K562 (cell line): ENCODE results near the gene NBPF3.

Source experiments
- BHLHE40 ChIP-seq: IDR thresholded peaks from 2 replicates; pipeline ENCODE4 v1.6.1; 2011; ENCODE audit warnings: low read length, improper control_type of control experiment
- CC2D1A ChIP-seq: fragments of 450-650 bp; IDR thresholded peaks from 2 replicates; pipeline ENCODE4 v1.6.1; 2017; ENCODE audit warnings: mild to moderate bottlenecking
- EP300 ChIP-seq: IDR thresholded peaks from 2 replicates; pipeline ENCODE4 v1.6.1; 2012; ENCODE audit warnings: low read length, improper control_type of control experiment
- MCM5 ChIP-seq: fragments of 450-650 bp; IDR thresholded peaks from 2 replicates; pipeline ENCODE4 v1.6.1; 2016; ENCODE audit warnings: low read depth
- NFIC ChIP-seq: fragments of 450-650 bp; IDR thresholded peaks from 2 replicates; pipeline ENCODE4 v1.6.1; 2017; ENCODE audit warnings: mild to moderate bottlenecking, inconsistent platforms
- POLR2A ChIP-seq: fragments of 450-650 bp; conservative IDR thresholded peaks from 2 replicates; pipeline ENCODE4 v1.6.1; 2016
- RBM22 ChIP-seq: fragments of 200-400 bp; formaldehyde crosslinking; IDR thresholded peaks from 2 replicates; pipeline ENCODE4 v1.6.1; 2018; ENCODE audit warnings: low read length, low read depth; ENCODE audit not compliant: poor library complexity, severe bottlenecking
- TEAD4 ChIP-seq, 2 experiments: sonication (generic) in 1 of 2; formaldehyde crosslinking in 1 of 2; IDR thresholded peaks; 2 replicates each; pipeline versions ENCODE4 v1.6.1 to v1.8.0; 2012 to 2022; ENCODE audit warnings: borderline replicate concordance in 1 of 2, inconsistent platforms in 1 of 2, low read length in 1 of 2, mild to moderate bottlenecking in 1 of 2, missing genetic modification reagents in 1 of 2
- ZNF324 ChIP-seq: fragments of 250-450 bp; sonication (Bioruptor Pico); IDR thresholded peaks from 2 replicates; pipeline ENCODE4 v1.4.0; 2020; ENCODE audit warnings: mild to moderate bottlenecking
- ZNF407 ChIP-seq: fragments of 450-650 bp; IDR thresholded peaks from 2 replicates; pipeline ENCODE4 v1.6.1; 2016; ENCODE audit warnings: low read depth
- TF ChIP-seq, protein P1 (sequence below), 2 experiments: IDR thresholded peaks; 2 replicates each; pipeline ENCODE4 v1.6.1; 2012; ENCODE audit warnings: improper control_type of control experiment in 2 of 2, low read depth in 2 of 2, low read length in 2 of 2, borderline replicate concordance in 1 of 2
- TF ChIP-seq, protein P2 (sequence below), 2 experiments: fragments of 450-650 bp; formaldehyde crosslinking in 1 of 2; IDR thresholded peaks; 2 replicates each; pipeline versions ENCODE4 v1.4.0 to v1.6.1; 2014 to 2020; ENCODE audit warnings: mild to moderate bottlenecking in 2 of 2, borderline replicate concordance in 1 of 2, low read depth in 1 of 2

DNA sequence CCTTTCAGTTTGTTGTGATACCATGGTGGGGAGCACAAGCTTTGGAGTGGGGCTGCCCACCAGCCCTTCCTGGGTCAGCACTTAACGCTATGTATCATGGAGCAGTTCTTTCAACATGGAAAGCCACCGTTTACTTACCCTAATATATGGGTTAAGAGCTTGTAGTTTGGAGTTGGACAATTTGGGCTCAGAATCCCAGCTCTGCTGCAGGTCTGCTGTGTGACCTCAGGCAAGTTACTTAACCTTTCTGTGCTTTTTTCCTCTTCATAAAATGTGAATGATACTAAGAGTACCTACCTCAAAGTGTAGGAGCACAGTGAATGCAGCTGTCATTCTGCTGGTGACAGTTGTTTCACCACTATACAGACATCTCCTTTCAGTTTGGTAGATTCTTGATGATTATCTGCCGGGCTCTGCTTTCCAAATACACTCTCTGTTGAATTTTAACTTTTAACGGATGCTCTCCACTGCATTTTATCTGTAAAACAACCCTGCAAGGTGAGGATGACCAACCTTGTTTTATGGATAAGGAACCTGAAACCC lies 93.1 kb downstream of the NBPF3 start:
- no peak for TF ChIP-seq EP300
- TF ChIP-seq POLR2A = no peak
- TF ChIP-seq, protein P1, sequence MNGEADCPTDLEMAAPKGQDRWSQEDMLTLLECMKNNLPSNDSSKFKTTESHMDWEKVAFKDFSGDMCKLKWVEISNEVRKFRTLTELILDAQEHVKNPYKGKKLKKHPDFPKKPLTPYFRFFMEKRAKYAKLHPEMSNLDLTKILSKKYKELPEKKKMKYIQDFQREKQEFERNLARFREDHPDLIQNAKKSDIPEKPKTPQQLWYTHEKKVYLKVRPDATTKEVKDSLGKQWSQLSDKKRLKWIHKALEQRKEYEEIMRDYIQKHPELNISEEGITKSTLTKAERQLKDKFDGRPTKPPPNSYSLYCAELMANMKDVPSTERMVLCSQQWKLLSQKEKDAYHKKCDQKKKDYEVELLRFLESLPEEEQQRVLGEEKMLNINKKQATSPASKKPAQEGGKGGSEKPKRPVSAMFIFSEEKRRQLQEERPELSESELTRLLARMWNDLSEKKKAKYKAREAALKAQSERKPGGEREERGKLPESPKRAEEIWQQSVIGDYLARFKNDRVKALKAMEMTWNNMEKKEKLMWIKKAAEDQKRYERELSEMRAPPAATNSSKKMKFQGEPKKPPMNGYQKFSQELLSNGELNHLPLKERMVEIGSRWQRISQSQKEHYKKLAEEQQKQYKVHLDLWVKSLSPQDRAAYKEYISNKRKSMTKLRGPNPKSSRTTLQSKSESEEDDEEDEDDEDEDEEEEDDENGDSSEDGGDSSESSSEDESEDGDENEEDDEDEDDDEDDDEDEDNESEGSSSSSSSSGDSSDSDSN (IDR thresholded peaks at IDR 0.05; ENCODE audit: borderline replicate concordance in 1 of 2, low read depth in 2 of 2, low read length in 2 of 2) = no peak
- no peak for TF ChIP-seq ZNF324 (CRISPR knock-in tag)
- TF ChIP-seq RBM22 = no peak
- TF ChIP-seq BHLHE40 = no peak
- no peak for TF ChIP-seq TEAD4 (IDR thresholded peaks at IDR 0.05; ENCODE audit: low read length)
- TF ChIP-seq TEAD4 (CRISPR knock-in tag; IDR thresholded peaks at IDR 0.05; ENCODE audit: borderline replicate concordance) = no peak
- no peak for TF ChIP-seq ZNF407
- no peak for TF ChIP-seq MCM5
- TF ChIP-seq, protein P2, sequence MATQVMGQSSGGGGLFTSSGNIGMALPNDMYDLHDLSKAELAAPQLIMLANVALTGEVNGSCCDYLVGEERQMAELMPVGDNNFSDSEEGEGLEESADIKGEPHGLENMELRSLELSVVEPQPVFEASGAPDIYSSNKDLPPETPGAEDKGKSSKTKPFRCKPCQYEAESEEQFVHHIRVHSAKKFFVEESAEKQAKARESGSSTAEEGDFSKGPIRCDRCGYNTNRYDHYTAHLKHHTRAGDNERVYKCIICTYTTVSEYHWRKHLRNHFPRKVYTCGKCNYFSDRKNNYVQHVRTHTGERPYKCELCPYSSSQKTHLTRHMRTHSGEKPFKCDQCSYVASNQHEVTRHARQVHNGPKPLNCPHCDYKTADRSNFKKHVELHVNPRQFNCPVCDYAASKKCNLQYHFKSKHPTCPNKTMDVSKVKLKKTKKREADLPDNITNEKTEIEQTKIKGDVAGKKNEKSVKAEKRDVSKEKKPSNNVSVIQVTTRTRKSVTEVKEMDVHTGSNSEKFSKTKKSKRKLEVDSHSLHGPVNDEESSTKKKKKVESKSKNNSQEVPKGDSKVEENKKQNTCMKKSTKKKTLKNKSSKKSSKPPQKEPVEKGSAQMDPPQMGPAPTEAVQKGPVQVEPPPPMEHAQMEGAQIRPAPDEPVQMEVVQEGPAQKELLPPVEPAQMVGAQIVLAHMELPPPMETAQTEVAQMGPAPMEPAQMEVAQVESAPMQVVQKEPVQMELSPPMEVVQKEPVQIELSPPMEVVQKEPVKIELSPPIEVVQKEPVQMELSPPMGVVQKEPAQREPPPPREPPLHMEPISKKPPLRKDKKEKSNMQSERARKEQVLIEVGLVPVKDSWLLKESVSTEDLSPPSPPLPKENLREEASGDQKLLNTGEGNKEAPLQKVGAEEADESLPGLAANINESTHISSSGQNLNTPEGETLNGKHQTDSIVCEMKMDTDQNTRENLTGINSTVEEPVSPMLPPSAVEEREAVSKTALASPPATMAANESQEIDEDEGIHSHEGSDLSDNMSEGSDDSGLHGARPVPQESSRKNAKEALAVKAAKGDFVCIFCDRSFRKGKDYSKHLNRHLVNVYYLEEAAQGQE (IDR thresholded peaks at IDR 0.05; ENCODE audit: borderline replicate concordance) = no peak
- TF ChIP-seq, protein P2 (CRISPR knock-in tag; IDR thresholded peaks at IDR 0.05; ENCODE audit: low read depth) = no peak
- TF ChIP-seq NFIC = no peak
- no peak for TF ChIP-seq CC2D1A
